GM12872 (cell line): ENCODE measurements around the gene BANF1.

ENCODE experiments used
- TF ChIP-seq, protein P1 (sequence below): IDR thresholded peaks from 3 replicates; pipeline ENCODE4 v1.5.1; 2011; ENCODE audit warnings: low read depth, mild to moderate bottlenecking, low read length, moderate library complexity; ENCODE audit not compliant: insufficient read depth

The BANF1 gene, protein sequence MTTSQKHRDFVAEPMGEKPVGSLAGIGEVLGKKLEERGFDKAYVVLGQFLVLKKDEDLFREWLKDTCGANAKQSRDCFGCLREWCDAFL

GRCh38 chr11:66001942-66002647, at the start of gene BANF1, which contains the start of gene EIF1AD:
Gene BANF1 (plus strand): TSS chr11:66002503. CDS start chr11:66003251, 748 bp downstream.
Gene EIF1AD (minus strand): TSS chr11:66002157. CDS start chr11:66000389, 1,768 bp downstream.
- TF ChIP-seq, protein P1, sequence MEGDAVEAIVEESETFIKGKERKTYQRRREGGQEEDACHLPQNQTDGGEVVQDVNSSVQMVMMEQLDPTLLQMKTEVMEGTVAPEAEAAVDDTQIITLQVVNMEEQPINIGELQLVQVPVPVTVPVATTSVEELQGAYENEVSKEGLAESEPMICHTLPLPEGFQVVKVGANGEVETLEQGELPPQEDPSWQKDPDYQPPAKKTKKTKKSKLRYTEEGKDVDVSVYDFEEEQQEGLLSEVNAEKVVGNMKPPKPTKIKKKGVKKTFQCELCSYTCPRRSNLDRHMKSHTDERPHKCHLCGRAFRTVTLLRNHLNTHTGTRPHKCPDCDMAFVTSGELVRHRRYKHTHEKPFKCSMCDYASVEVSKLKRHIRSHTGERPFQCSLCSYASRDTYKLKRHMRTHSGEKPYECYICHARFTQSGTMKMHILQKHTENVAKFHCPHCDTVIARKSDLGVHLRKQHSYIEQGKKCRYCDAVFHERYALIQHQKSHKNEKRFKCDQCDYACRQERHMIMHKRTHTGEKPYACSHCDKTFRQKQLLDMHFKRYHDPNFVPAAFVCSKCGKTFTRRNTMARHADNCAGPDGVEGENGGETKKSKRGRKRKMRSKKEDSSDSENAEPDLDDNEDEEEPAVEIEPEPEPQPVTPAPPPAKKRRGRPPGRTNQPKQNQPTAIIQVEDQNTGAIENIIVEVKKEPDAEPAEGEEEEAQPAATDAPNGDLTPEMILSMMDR: no peak

- TF ChIP-seq, protein P1: no peak
Observed at GRCh38 chr11:65953471-65953870, 48.8 kb upstream of the BANF1 start.

- TF ChIP-seq, protein P1: no peak
Observed at GRCh38 chr11:65954771-65955170, 47.5 kb upstream of the BANF1 start.

- TF ChIP-seq, protein P1: no peak
Observed at GRCh38 chr11:65958291-65958690, 44.0 kb upstream of the BANF1 start.

GRCh38 chr11:65958774-65959420, 43.4 kb upstream of the BANF1 start:
- TF ChIP-seq, protein P1: no peak

- TF ChIP-seq, protein P1: no peak
Observed at GRCh38 chr11:65960824-65961266, 41.5 kb upstream of the BANF1 start.
